A549 (cell line): ENCODE results near the gene BPNT1.

Experiments
- CEBPB ChIP-seq, 2 experiments: fragments of >200 bp in 1 of 2; sonication (Bioruptor Twin) in 1 of 2; formaldehyde crosslinking in 1 of 2; IDR thresholded peaks; 2 replicates each; pipeline ENCODE4 v1.6.1; 2012 to 2016
- CTCF ChIP-seq: fragments of >200 bp; sonication (Bioruptor Twin); formaldehyde crosslinking; IDR thresholded peaks from 3 replicates; pipeline ENCODE4 v1.5.1; 2016
- ELK1 ChIP-seq: fragments of 150-350 bp; IDR thresholded peaks from 2 replicates; pipeline ENCODE4 v1.6.1; 2014; ENCODE audit warnings: low read depth, mild to moderate bottlenecking, low read length
- EP300 ChIP-seq, 2 experiments: fragments of >200 bp; sonication (Bioruptor Twin); formaldehyde crosslinking; IDR thresholded peaks; 2 replicates in 1 of 2; 3 replicates in 1 of 2; pipeline ENCODE4 v1.6.1; 2016 to 2017
- KDM5A ChIP-seq: fragments of 200-600 bp; sonication (generic); IDR thresholded peaks from 2 replicates; pipeline ENCODE4 v1.6.1; 2016; ENCODE audit warnings: antibody characterized with exemption, mild to moderate bottlenecking
- POLR2A ChIP-seq: IDR thresholded peaks from 2 replicates; pipeline ENCODE4 v1.6.1; 2012; ENCODE audit warnings: mild to moderate bottlenecking, low read length
- RAD21 ChIP-seq, 2 experiments: fragments of >200 bp in 1 of 2; sonication (Bioruptor Twin) in 1 of 2; formaldehyde crosslinking in 1 of 2; IDR thresholded peaks in 1 of 2; conservative IDR thresholded peaks in 1 of 2; 2 replicates in 1 of 2; 3 replicates in 1 of 2; pipeline ENCODE4 v1.6.1; 2012 to 2018; ENCODE audit warnings: inconsistent platforms in 1 of 2
- RARB ChIP-seq: fragments of 250-450 bp; sonication (Bioruptor Pico); IDR thresholded peaks from 2 replicates; pipeline ENCODE4 v1.8.0; 2021; ENCODE audit warnings: mild to moderate bottlenecking, moderate library complexity
- RCOR1 ChIP-seq: fragments of 150-350 bp; IDR thresholded peaks from 2 replicates; pipeline ENCODE4 v1.6.1; 2014; ENCODE audit warnings: antibody characterized with exemption, low read length, low read depth
- RFX5 ChIP-seq: fragments of 450-650 bp; IDR thresholded peaks from 2 replicates; pipeline ENCODE4 v1.7.1; 2014; ENCODE audit warnings: antibody characterized with exemption, mild to moderate bottlenecking, moderate library complexity
- RNF2 ChIP-seq: fragments of 200-600 bp; sonication (generic); IDR thresholded peaks from 2 replicates; pipeline ENCODE4 v1.6.1; 2016; ENCODE audit warnings: low read depth, mild to moderate bottlenecking, antibody characterized with exemption, moderate library complexity, borderline replicate concordance
- USF2 ChIP-seq: fragments of 450-650 bp; IDR thresholded peaks from 2 replicates; pipeline ENCODE4 v1.6.1; 2014; ENCODE audit warnings: antibody characterized with exemption

GRCh38 chr1:220089650-220090556, at the start of gene BPNT1:
- no peak; the same call in 2 of the 3 replicates for TF ChIP-seq CTCF
- peak; percentile 67 for TF ChIP-seq USF2
- TF ChIP-seq RCOR1, result no peak
- TF ChIP-seq RAD21 (conservative IDR thresholded peaks at IDR 0.05 in 1 of 2, IDR thresholded peaks at IDR 0.05 in 1 of 2), result no peak
- no peak for TF ChIP-seq ELK1
- TF ChIP-seq POLR2A, result peak; percentile 67
- peak; percentile 74; the same call in 1 of the 2 replicates for TF ChIP-seq RFX5
- no peak for TF ChIP-seq KDM5A
- no peak for TF ChIP-seq RARB (CRISPR knock-in tag)
- peak in 1 of 2 experiments; percentile 6; a peak in 1 of 4 replicates for TF ChIP-seq CEBPB (IDR thresholded peaks at IDR 0.05)
- no peak for TF ChIP-seq EP300 (IDR thresholded peaks at IDR 0.05)
- TF ChIP-seq RNF2, result no peak
